Tibial nerve (tissue), 4 donors: ENCODE data around the gene KIF6.

Source experiments
- CTCF ChIP-seq, 5 experiments: fragments of 200-600 bp in 3 of 5; fragments of 450-650 bp in 2 of 5; sonication (generic) in 3 of 5; IDR thresholded peaks; one replicate each; pipeline ENCODE4 v1.5.1; 2016 to 2019; ENCODE audit warnings: antibody characterized with exemption in 5 of 5, mild to moderate bottlenecking in 3 of 5, moderate library complexity in 2 of 5
- EP300 ChIP-seq, 2 donors: sonication (generic); formaldehyde crosslinking; IDR thresholded peaks; one replicate each; pipeline ENCODE4 v1.6.1; 2017; ENCODE audit warnings: antibody characterized with exemption in 2 of 2, mild to moderate bottlenecking in 1 of 2
- POLR2A ChIP-seq, 2 donors: fragments of 450-650 bp; IDR thresholded peaks; one replicate each; pipeline ENCODE4 v1.6.1; 2017; ENCODE audit warnings: antibody characterized with exemption in 2 of 2, mild to moderate bottlenecking in 2 of 2, moderate library complexity in 2 of 2

GRCh38 chr6:39617026-39617425 lies 108.2 kb downstream of the KIF6 start:
- TF ChIP-seq CTCF (IDR thresholded peaks at IDR 0.05) (no peak), POLR2A (IDR thresholded peaks at IDR 0.05) (no peak), EP300 (IDR thresholded peaks at IDR 0.05) (no peak)
